Naive thymus-derived CD4-positive, alpha-beta T cell (primary cell): Measurements from ENCODE around the gene CHPF. TPM values are rescaled to one million over a fixed set of nuclear protein-coding genes. Genes with fewer than 3 reads are reported as not detected.

ENCODE experiments used
- ATAC-seq: fragments of 150-1000 bp; cut with Tn5 transposase; 2 replicates; pipeline ENCODE4 v1.10.0; 2021; ENCODE audit warnings: mild to moderate bottlenecking, moderate library complexity
- CTCF ChIA-PET: fragments of 350-600 bp; sonication (Branson Sonifier 250); formaldehyde crosslinking; loops from one replicate; lab custom pipeline; 2021; ENCODE audit warnings: antibody characterized with exemption; lab: Charles Lee
- POLR2A ChIA-PET: fragments of 350-600 bp; sonication (Branson Sonifier 250); formaldehyde crosslinking; loops from one replicate; lab custom pipeline; 2021; ENCODE audit warnings: antibody characterized with exemption, inconsistent platforms; lab: Charles Lee
- DNase-seq, 9 donors: peaks; one replicate each; pipeline versions ENCODE4 v3.0.0 to v3.0.0-alpha.2; 2020 to 2022; ENCODE audit warnings: mixed read lengths in 1 of 9
- H3K27ac ChIP-seq: one replicate; pipeline ENCODE4 v1.7.0; 2013; ENCODE audit warnings: mild to moderate bottlenecking, low read depth, low read length, moderate library complexity
- H3K27me3 ChIP-seq, 2 donors: one replicate each; pipeline ENCODE4 v1.7.0; 2013; ENCODE audit warnings: low read length in 2 of 2, mild to moderate bottlenecking in 2 of 2, moderate library complexity in 2 of 2; ENCODE audit not compliant: control insufficient read depth in 2 of 2, insufficient read depth in 2 of 2
- H3K36me3 ChIP-seq, 3 experiments: 1 replicate in 2 of 3; 2 replicates in 1 of 3; pipeline ENCODE4 v1.7.0; 2013; ENCODE audit warnings: low read length in 3 of 3, mild to moderate bottlenecking in 3 of 3, moderate library complexity in 1 of 3; ENCODE audit not compliant: insufficient read depth in 3 of 3, control insufficient read depth in 2 of 3
- H3K4me1 ChIP-seq, 2 donors: one replicate each; pipeline ENCODE4 v1.7.0; 2013; ENCODE audit warnings: low read length in 2 of 2, mild to moderate bottlenecking in 2 of 2, moderate library complexity in 1 of 2; ENCODE audit not compliant: control insufficient read depth in 2 of 2, insufficient read depth in 2 of 2
- H3K4me3 ChIP-seq: 2 replicates; pipeline ENCODE4 v1.7.0; 2013; ENCODE audit warnings: mild to moderate bottlenecking, low read length
- H3K9me3 ChIP-seq, 3 experiments: 1 replicate in 2 of 3; 2 replicates in 1 of 3; pipeline ENCODE4 v1.7.0; 2013; ENCODE audit warnings: low read length in 3 of 3; ENCODE audit not compliant: control insufficient read depth in 2 of 3
- H3K27ac Mint-ChIP-seq, 9 donors: one replicate each; pipeline ENCODE4 v1.8.0; 2020 to 2022; ENCODE audit warnings: mixed read lengths in 9 of 9, mild to moderate bottlenecking in 8 of 9, moderate library complexity in 5 of 9, inconsistent platforms in 2 of 9
- H3K27me3 Mint-ChIP-seq, 5 donors: one replicate each; pipeline ENCODE4 v1.8.0; 2021 to 2022; ENCODE audit warnings: mixed read lengths in 5 of 5, mild to moderate bottlenecking in 1 of 5
- H3K36me3 Mint-ChIP-seq, 5 donors: one replicate each; pipeline ENCODE4 v1.8.0; 2020 to 2022; ENCODE audit warnings: mixed read lengths in 5 of 5, mild to moderate bottlenecking in 3 of 5, inconsistent platforms in 1 of 5
- H3K4me1 Mint-ChIP-seq, 7 donors: one replicate each; pipeline ENCODE4 v1.8.0; 2020 to 2022; ENCODE audit warnings: mixed read lengths in 7 of 7, mild to moderate bottlenecking in 3 of 7, inconsistent platforms in 1 of 7
- H3K4me3 Mint-ChIP-seq, 10 donors: one replicate each; pipeline ENCODE4 v1.8.0; 2020 to 2022; ENCODE audit warnings: mild to moderate bottlenecking in 10 of 10, mixed read lengths in 10 of 10, moderate library complexity in 6 of 10, inconsistent platforms in 2 of 10
- H3K9me3 Mint-ChIP-seq, 11 donors: one replicate each; pipeline ENCODE4 v1.8.0; 2020 to 2022; ENCODE audit warnings: mixed read lengths in 11 of 11, mild to moderate bottlenecking in 4 of 11, inconsistent platforms in 1 of 11, moderate library complexity in 1 of 11
- intact Hi-C, 2 donors: fragments of 100-400 bp; cut with micrococcal nuclease; formaldehyde crosslinking; loops; one replicate each; pipeline ENCODE4 v1.15.1; 2023
- polyA plus RNA-seq, 2 donors: library from polyadenylated mRNA; unstranded; fragments of 300-500 nt; fragmentation: Illumina TruSeq; gene quantifications; one replicate each; pipeline ENCODE4 v1.2.3, GENCODE V29; 2021
- total RNA-seq, 6 experiments: library from RNA in 5 of 6; stranded (reverse) in 5 of 6; gene quantifications; 1 replicate in 5 of 6; 2 replicates in 1 of 6; pipeline ENCODE4 v1.2.3 and lab custom pipeline; 2021 to 2026

CHPF gene
- total and polyA plus RNA-seq, 7 experiments from 2014 or later, result 4.1 to 15.3 (median 5.7) TPM

- Mint-ChIP-seq H3K9me3 (no peaks in the 10 kb centered on the region), H3K4me3 (peak overlapping the region in 3 of 10 donors; percentile 21 to 78 (median 22))
- ATAC-seq, result no peak
Measured at GRCh38 chr2:219569041-219569440, 25.4 kb upstream of the CHPF start.

GRCh38 chr2:219567791-219568361, 24.3 kb upstream of the CHPF start:
- Mint-ChIP-seq H3K36me3 (no peaks in the 10 kb centered on the region), H3K27me3 (peaks cover 13 to 48% (median 33%) of the 10 kb centered on the region in 5 donors), H3K9me3 (no peaks in the 10 kb centered on the region), H3K27ac (no peak overlapping the region), H3K4me3 (no peak overlapping the region), H3K4me1 (peaks cover 0 to 5% (median 0%) of the 10 kb centered on the region in 7 donors)
- intact Hi-C loops, result no loop called here
- Histone ChIP-seq H3K4me1 (no peaks in the 10 kb centered on the region), H3K27ac (no peak overlapping the region), H3K27me3 (peaks cover 0 to 10% of the 10 kb centered on the region in 2 donors), H3K9me3 (no peaks in the 10 kb centered on the region), H3K36me3 (no peaks in the 10 kb centered on the region), H3K4me3 (no peak overlapping the region)
- ATAC-seq, result no peak
- POLR2A ChIA-PET, result no interaction called here
- DNase-seq, result no peak
- CTCF ChIA-PET, result no interaction called here

More at GRCh38 chr2:219569041-219569440, 25.4 kb upstream of the CHPF start:
- H3K4me1 ChIP-seq, result no peaks in the 10 kb centered on the region
- H3K27me3 Mint-ChIP-seq, result peaks cover 13 to 51% (median 35%) of the 10 kb centered on the region in 5 donors
- POLR2A ChIA-PET, result no interaction called here
- no peaks in the 10 kb centered on the region for H3K36me3 Mint-ChIP-seq
- H3K4me1 Mint-ChIP-seq, result peaks cover 0 to 5% (median 0%) of the 10 kb centered on the region in 7 donors
- H3K36me3 ChIP-seq, result no peaks in the 10 kb centered on the region
- CTCF ChIA-PET, result no interaction called here
- H3K27ac ChIP-seq, result no peak overlapping the region
- H3K27me3 ChIP-seq, result peaks cover 0 to 10% of the 10 kb centered on the region in 2 donors
- intact Hi-C loops, result no loop called here
- H3K27ac Mint-ChIP-seq, result no peak overlapping the region
- no peak for DNase-seq
- no peak overlapping the region for H3K4me3 ChIP-seq
- H3K9me3 ChIP-seq, result no peaks in the 10 kb centered on the region

GRCh38 chr2:219567131-219567530, 23.5 kb upstream of the CHPF start:
- ChIA-PET CTCF (no interaction called here), POLR2A (no interaction called here)
- H3K4me3 Mint-ChIP-seq, result no peak overlapping the region
- no peaks in the 10 kb centered on the region for H3K36me3 Mint-ChIP-seq
- no peak overlapping the region for H3K27ac Mint-ChIP-seq
- no peaks in the 10 kb centered on the region for H3K36me3 ChIP-seq
- H3K4me1 ChIP-seq, result no peaks in the 10 kb centered on the region
- intact Hi-C loops, result no loop called here
- H3K27me3 Mint-ChIP-seq, result peaks cover 12 to 49% (median 28%) of the 10 kb centered on the region in 5 donors
- no peak overlapping the region for H3K27ac ChIP-seq
- H3K4me1 Mint-ChIP-seq, result peaks cover 0 to 5% (median 0%) of the 10 kb centered on the region in 7 donors
- peaks cover 0 to 10% of the 10 kb centered on the region in 2 donors for H3K27me3 ChIP-seq
- no peak overlapping the region for H3K4me3 ChIP-seq
- ATAC-seq, result peak; percentile 2
- H3K9me3 Mint-ChIP-seq, result no peaks in the 10 kb centered on the region
- no peaks in the 10 kb centered on the region for H3K9me3 ChIP-seq
- no peak for DNase-seq

- Histone ChIP-seq H3K27me3 (peaks cover 0 to 8% of the 10 kb centered on the region in 2 donors), H3K4me3 (no peak overlapping the region), H3K9me3 (no peaks in the 10 kb centered on the region), H3K36me3 (no peaks in the 10 kb centered on the region), H3K27ac (no peak overlapping the region), H3K4me1 (no peaks in the 10 kb centered on the region)
- Mint-ChIP-seq H3K4me1 (peaks cover 0 to 5% (median 0%) of the 10 kb centered on the region in 7 donors), H3K9me3 (no peaks in the 10 kb centered on the region), H3K27me3 (peaks cover 7 to 44% (median 24%) of the 10 kb centered on the region in 5 donors), H3K36me3 (no peaks in the 10 kb centered on the region), H3K4me3 (no peak overlapping the region), H3K27ac (no peak overlapping the region)
- ATAC-seq, result peak; percentile 3
- POLR2A ChIA-PET, result no interaction called here
- DNase-seq, result no peak
- CTCF ChIA-PET, result no interaction called here
- intact Hi-C loops, result no loop called here
Measured at GRCh38 chr2:219566640-219567039, 23.0 kb upstream of the CHPF start.

- ChIA-PET CTCF (no interaction called here), POLR2A (no interaction called here)
- H3K4me3 Mint-ChIP-seq, result no peak overlapping the region
- Histone ChIP-seq H3K36me3 (no peaks in the 10 kb centered on the region), H3K4me1 (no peaks in the 10 kb centered on the region), H3K27ac (no peak overlapping the region), H3K9me3 (no peaks in the 10 kb centered on the region), H3K27me3 (peaks cover 0 to 5% of the 10 kb centered on the region in 2 donors), H3K4me3 (no peak overlapping the region)
- DNase-seq, result no peak
- H3K36me3 Mint-ChIP-seq, result no peaks in the 10 kb centered on the region
- ATAC-seq, result no peak
- H3K4me1 Mint-ChIP-seq, result peaks cover 0 to 5% (median 0%) of the 10 kb centered on the region in 7 donors
- no peak overlapping the region for H3K27ac Mint-ChIP-seq
- H3K9me3 Mint-ChIP-seq, result no peaks in the 10 kb centered on the region
- intact Hi-C loops, result no loop called here
- H3K27me3 Mint-ChIP-seq, result peaks cover 6 to 44% (median 27%) of the 10 kb centered on the region in 5 donors
Measured at GRCh38 chr2:219565130-219566080, 21.8 kb upstream of the CHPF start.

GRCh38 chr2:219563271-219563928, 19.8 kb upstream of the CHPF start:
- ChIA-PET CTCF (interaction anchor here (0.6 kb wide), 1 partner anchor 645 kb away, joined by 3 read pairs; no protein-coding TSS in a partner anchor), POLR2A (no interaction called here)
- Histone ChIP-seq H3K4me1 (no peaks in the 10 kb centered on the region), H3K4me3 (no peak overlapping the region), H3K36me3 (no peaks in the 10 kb centered on the region), H3K9me3 (no peaks in the 10 kb centered on the region), H3K27ac (no peak overlapping the region), H3K27me3 (no peaks in the 10 kb centered on the region)
- H3K27me3 Mint-ChIP-seq, result peaks cover 4 to 48% (median 15%) of the 10 kb centered on the region in 5 donors
- H3K27ac Mint-ChIP-seq, result no peak overlapping the region
- ATAC-seq, result no peak
- no peaks in the 10 kb centered on the region for H3K36me3 Mint-ChIP-seq
- no peak for DNase-seq
- intact Hi-C loops, result no loop called here
- no peaks in the 10 kb centered on the region for H3K4me1 Mint-ChIP-seq
- H3K4me3 Mint-ChIP-seq, result peak overlapping the region in 1 of 10 donors; percentile 65
- no peaks in the 10 kb centered on the region for H3K9me3 Mint-ChIP-seq
